Loucy (cell line): Measurements from ENCODE around the gene MALL.
"Not testable (repeated sequence)": the region's sequence is repeated elsewhere in the genome, so short reads cannot be mapped to it uniquely, and the experiment has no call there.

Experiments
- H2AFZ ChIP-seq: fragments of 200-600 bp; sonication (generic); 2 replicates; pipeline ENCODE4 v1.6.0; 2016; ENCODE audit warnings: antibody characterized with exemption, mild to moderate bottlenecking, low read length, moderate library complexity
- H3F3A ChIP-seq: fragments of 200-600 bp; 2 replicates; pipeline ENCODE4 v1.6.0; 2016; ENCODE audit warnings: antibody characterized with exemption, low read depth, mild to moderate bottlenecking
- H3K27me3 ChIP-seq: fragments of 200-600 bp; sonication (generic); 2 replicates; pipeline ENCODE4 v1.6.1; 2014; ENCODE audit warnings: low read length, mild to moderate bottlenecking; ENCODE audit not compliant: insufficient read depth, poor library complexity, severe bottlenecking
- H3K36me3 ChIP-seq: fragments of 200-600 bp; sonication (generic); 2 replicates; pipeline ENCODE4 v1.6.1; 2016; ENCODE audit warnings: low read length; ENCODE audit not compliant: insufficient read depth
- H3K4me1 ChIP-seq: fragments of 200-600 bp; sonication (generic); 2 replicates; pipeline ENCODE4 v1.5.1; 2014; ENCODE audit warnings: low read length, mild to moderate bottlenecking; ENCODE audit not compliant: insufficient read depth, poor library complexity, severe bottlenecking
- H3K4me2 ChIP-seq: fragments of 200-600 bp; sonication (generic); 2 replicates; pipeline ENCODE4 v1.6.0; 2014; ENCODE audit warnings: antibody characterized with exemption, low read length, low read depth, mild to moderate bottlenecking; ENCODE audit not compliant: poor library complexity, severe bottlenecking
- H3K4me3 ChIP-seq: fragments of 200-600 bp; sonication (generic); 2 replicates; pipeline ENCODE4 v1.5.1; 2014; ENCODE audit warnings: low read length, mild to moderate bottlenecking, mixed read lengths; ENCODE audit not compliant: poor library complexity, severe bottlenecking
- H3K79me2 ChIP-seq: fragments of 200-600 bp; sonication (generic); 2 replicates; pipeline ENCODE4 v1.6.1; 2014; ENCODE audit warnings: low read length; ENCODE audit not compliant: insufficient read depth
- H3K9ac ChIP-seq: fragments of 200-600 bp; sonication (generic); 2 replicates; pipeline ENCODE4 v1.6.0; 2014; ENCODE audit warnings: mild to moderate bottlenecking, low read depth, low read length, moderate library complexity; ENCODE audit not compliant: poor library complexity, severe bottlenecking
- H3K9me2 ChIP-seq: fragments of 200-600 bp; sonication (generic); replicated peaks from 2 replicates; pipeline ENCODE4 v1.6.1; 2016; ENCODE audit warnings: low read depth, low read length, mixed read lengths
- H3K9me3 ChIP-seq: fragments of 200-600 bp; sonication (generic); 2 replicates; pipeline ENCODE4 v1.6.1; 2014; ENCODE audit warnings: mild to moderate bottlenecking, antibody characterized with exemption, low read length, low read depth; ENCODE audit not compliant: insufficient read depth
- H4K20me1 ChIP-seq: fragments of 200-600 bp; sonication (generic); 2 replicates; pipeline ENCODE4 v1.6.0; 2014; ENCODE audit warnings: antibody characterized with exemption, low read length, mild to moderate bottlenecking; ENCODE audit not compliant: insufficient read depth, poor library complexity, severe bottlenecking

Gene MALL

GRCh38 chr2:110083162-110083561, 32.5 kb downstream of the MALL start:
- not testable (repeated sequence) for H3K4me2 ChIP-seq, H3K4me3 ChIP-seq, H3K36me3 ChIP-seq, H3K9me2 ChIP-seq, H3K4me1 ChIP-seq, H3K27me3 ChIP-seq, H3K9ac ChIP-seq, H3F3A ChIP-seq, H3K79me2 ChIP-seq, H4K20me1 ChIP-seq, H3K9me3 ChIP-seq, H2AFZ ChIP-seq

- not testable (repeated sequence) for H3K4me2 ChIP-seq, H3K4me3 ChIP-seq, H2AFZ ChIP-seq, H3K36me3 ChIP-seq, H3F3A ChIP-seq, H4K20me1 ChIP-seq, H3K9me3 ChIP-seq, H3K9ac ChIP-seq, H3K27me3 ChIP-seq, H3K4me1 ChIP-seq, H3K9me2 ChIP-seq, H3K79me2 ChIP-seq
Measured at GRCh38 chr2:110078104-110078503, 37.5 kb downstream of the MALL start.

GRCh38 chr2:110075896-110076295, 39.7 kb downstream of the MALL start:
- H3K79me2 ChIP-seq, H3K27me3 ChIP-seq, H3K4me1 ChIP-seq, H3K4me3 ChIP-seq, H2AFZ ChIP-seq, H3K9me2 ChIP-seq, H4K20me1 ChIP-seq, H3K9me3 ChIP-seq, H3K36me3 ChIP-seq, H3F3A ChIP-seq, H3K9ac ChIP-seq, H3K4me2 ChIP-seq: not testable (repeated sequence)

GRCh38 chr2:110069869-110070268, 45.8 kb downstream of the MALL start:
- not testable (repeated sequence) for H3K9ac ChIP-seq, H3K79me2 ChIP-seq, H4K20me1 ChIP-seq, H3K4me1 ChIP-seq, H3K9me3 ChIP-seq, H2AFZ ChIP-seq, H3F3A ChIP-seq, H3K9me2 ChIP-seq, H3K4me3 ChIP-seq, H3K4me2 ChIP-seq, H3K36me3 ChIP-seq, H3K27me3 ChIP-seq

- not testable (repeated sequence) for H3K4me2 ChIP-seq, H3K36me3 ChIP-seq, H4K20me1 ChIP-seq
Measured at GRCh38 chr2:110068153-110068552, 47.5 kb downstream of the MALL start.

GRCh38 chr2:110062332-110062731, 53.3 kb downstream of the MALL start:
- H2AFZ ChIP-seq, H3K4me3 ChIP-seq, H3K4me1 ChIP-seq, H3K9me3 ChIP-seq, H3K36me3 ChIP-seq, H3K27me3 ChIP-seq, H3K4me2 ChIP-seq, H4K20me1 ChIP-seq, H3K79me2 ChIP-seq, H3K9ac ChIP-seq, H3K9me2 ChIP-seq, H3F3A ChIP-seq: not testable (repeated sequence)

More at GRCh38 chr2:110068153-110068552, 47.5 kb downstream of the MALL start:
- H3K4me3 ChIP-seq, H3K27me3 ChIP-seq, H3F3A ChIP-seq, H3K9ac ChIP-seq, H2AFZ ChIP-seq, H3K9me2 ChIP-seq, H3K79me2 ChIP-seq, H3K9me3 ChIP-seq, H3K4me1 ChIP-seq: not testable (repeated sequence)

GRCh38 chr2:110060550-110060949, 55.1 kb downstream of the MALL start:
- not testable (repeated sequence) for H3K9ac ChIP-seq, H3F3A ChIP-seq, H3K27me3 ChIP-seq, H3K4me2 ChIP-seq, H3K4me3 ChIP-seq, H3K4me1 ChIP-seq, H2AFZ ChIP-seq, H3K79me2 ChIP-seq, H3K9me2 ChIP-seq, H3K9me3 ChIP-seq, H4K20me1 ChIP-seq, H3K36me3 ChIP-seq
